WTC11 (cell line): ENCODE data around the gene NEDD8. TPM values are rescaled to one million over a fixed set of nuclear protein-coding genes. Genes with fewer than 3 reads are reported as not detected.

Source experiments
- ATAC-seq: fragments of 200-7000 bp; cut with Tn5 transposase; 2 replicates; pipeline ENCODE4 v1.10.0; 2021; ENCODE audit warnings: mild to moderate bottlenecking, moderate library complexity
- CTCF ChIA-PET: fragments of 300-600 bp; sonication (Branson Sonifier 250); formaldehyde crosslinking; loops from one replicate; lab custom pipeline; 2021; ENCODE audit warnings: antibody characterized with exemption; lab: Charles Lee
- POLR2A ChIA-PET: fragments of 350-600 bp; sonication (Branson Sonifier 250); formaldehyde crosslinking; loops from one replicate; lab custom pipeline; 2021; ENCODE audit warnings: antibody characterized with exemption; lab: Charles Lee
- DNase-seq: peaks from one replicate; pipeline ENCODE4 v3.0.0; 2021; ENCODE audit warnings: low spot score
- H3K27ac Mint-ChIP-seq: 2 replicates; pipeline ENCODE4 v1.8.0; 2021; ENCODE audit warnings: mixed read lengths
- H3K27me3 Mint-ChIP-seq: 2 replicates; pipeline ENCODE4 v1.8.0; 2021; ENCODE audit warnings: low read depth, mild to moderate bottlenecking, moderate library complexity, mixed read lengths
- H3K36me3 Mint-ChIP-seq: 2 replicates; pipeline ENCODE4 v1.8.0; 2021; ENCODE audit warnings: mixed read lengths
- H3K4me1 Mint-ChIP-seq: 2 replicates; pipeline ENCODE4 v1.8.0; 2022; ENCODE audit warnings: mixed read lengths
- H3K4me3 Mint-ChIP-seq: 2 replicates; pipeline ENCODE4 v1.8.0; 2021; ENCODE audit warnings: mild to moderate bottlenecking, moderate library complexity, mixed read lengths
- H3K9me3 Mint-ChIP-seq: 2 replicates; pipeline ENCODE4 v1.8.0; 2021; ENCODE audit warnings: mixed read lengths
- ATF1 ChIP-seq: sonication (generic); formaldehyde crosslinking; IDR thresholded peaks from 2 replicates; pipeline ENCODE4 v1.8.1; 2023; ENCODE audit warnings: mild to moderate bottlenecking, moderate library complexity, missing genetic modification reagents
- CBFB ChIP-seq: sonication (generic); formaldehyde crosslinking; IDR thresholded peaks from 2 replicates; pipeline ENCODE4 v1.8.1; 2022; ENCODE audit warnings: mild to moderate bottlenecking, low read depth, missing genetic modification reagents
- ESRRA ChIP-seq: sonication (generic); formaldehyde crosslinking; IDR thresholded peaks from 2 replicates; pipeline ENCODE4 v1.8.1; 2022; ENCODE audit warnings: mild to moderate bottlenecking, missing genetic modification reagents, borderline replicate concordance
- FOXK1 ChIP-seq: sonication (generic); formaldehyde crosslinking; IDR thresholded peaks from 2 replicates; pipeline ENCODE4 v1.8.0; 2022; ENCODE audit warnings: mild to moderate bottlenecking, moderate library complexity, missing genetic modification reagents
- FOXP1 ChIP-seq: sonication (generic); formaldehyde crosslinking; IDR thresholded peaks from 2 replicates; pipeline ENCODE4 v1.8.0; 2022; ENCODE audit warnings: missing genetic modification reagents, mild to moderate bottlenecking, moderate library complexity, borderline replicate concordance
- GABPB1 ChIP-seq: sonication (generic); formaldehyde crosslinking; IDR thresholded peaks from 2 replicates; pipeline ENCODE4 v1.8.1; 2023; ENCODE audit warnings: mild to moderate bottlenecking, missing genetic modification reagents
- IRF2 ChIP-seq: sonication (generic); formaldehyde crosslinking; IDR thresholded peaks from 2 replicates; pipeline ENCODE4 v1.8.0; 2022; ENCODE audit warnings: low read depth, missing genetic modification reagents, borderline replicate concordance
- JUN ChIP-seq: sonication (generic); formaldehyde crosslinking; IDR thresholded peaks from 2 replicates; pipeline ENCODE4 v1.8.0; 2023; ENCODE audit warnings: mild to moderate bottlenecking, missing genetic modification reagents
- MYBL2 ChIP-seq: sonication (generic); formaldehyde crosslinking; IDR thresholded peaks from 2 replicates; pipeline ENCODE4 v1.8.1; 2023; ENCODE audit warnings: mild to moderate bottlenecking, moderate library complexity, missing genetic modification reagents
- TCF7 ChIP-seq: sonication (generic); formaldehyde crosslinking; IDR thresholded peaks from 2 replicates; pipeline ENCODE4 v1.8.0; 2022; ENCODE audit warnings: mild to moderate bottlenecking, low read depth, missing genetic modification reagents, moderate library complexity
- ZBTB43 ChIP-seq: sonication (generic); formaldehyde crosslinking; IDR thresholded peaks from 2 replicates; pipeline ENCODE4 v1.8.1; 2023; ENCODE audit warnings: mild to moderate bottlenecking, missing genetic modification reagents
- ZNF121 ChIP-seq: sonication (generic); formaldehyde crosslinking; IDR thresholded peaks from 2 replicates; pipeline ENCODE4 v1.8.0; 2023; ENCODE audit warnings: missing genetic modification reagents
- ZNF416 ChIP-seq: fragments of 250-450 bp; sonication (Bioruptor Pico); IDR thresholded peaks from 2 replicates; pipeline ENCODE4 v1.9.0; 2021; ENCODE audit warnings: mild to moderate bottlenecking, inconsistent platforms
- total RNA-seq: library from RNA; stranded (reverse); gene quantifications from 3 replicates; pipeline ENCODE4 v1.2.3, GENCODE V29; 2021
- TF ChIP-seq, protein P1 (sequence below): sonication (generic); formaldehyde crosslinking; IDR thresholded peaks from 2 replicates; pipeline ENCODE4 v1.8.0; 2022; ENCODE audit warnings: mild to moderate bottlenecking, missing genetic modification reagents
- TF ChIP-seq, protein P2 (sequence below): sonication (generic); formaldehyde crosslinking; IDR thresholded peaks from 2 replicates; pipeline ENCODE4 v1.8.0; 2022; ENCODE audit warnings: mild to moderate bottlenecking, missing genetic modification reagents
- TF ChIP-seq, protein P3 (sequence below): sonication (generic); formaldehyde crosslinking; IDR thresholded peaks from 2 replicates; pipeline ENCODE4 v1.8.1; 2022; ENCODE audit warnings: mild to moderate bottlenecking, missing genetic modification reagents, moderate library complexity, borderline replicate concordance
- TF ChIP-seq, protein P4 (sequence below): sonication (generic); formaldehyde crosslinking; IDR thresholded peaks from 2 replicates; pipeline ENCODE4 v1.8.0; 2022; ENCODE audit warnings: missing genetic modification reagents
- TF ChIP-seq, protein P5 (sequence below): fragments of 250-450 bp; sonication (Bioruptor Pico); IDR thresholded peaks from 2 replicates; pipeline ENCODE4 v1.8.0; 2021; ENCODE audit warnings: mild to moderate bottlenecking
- TF ChIP-seq, protein P6 (sequence below): fragments of 250-450 bp; sonication (Bioruptor Pico); IDR thresholded peaks from 2 replicates; pipeline ENCODE4 v1.9.0; 2021; ENCODE audit warnings: moderate library complexity, mild to moderate bottlenecking, inconsistent platforms, borderline replicate concordance
- TF ChIP-seq, protein P7 (sequence below): sonication (generic); formaldehyde crosslinking; IDR thresholded peaks from 2 replicates; pipeline ENCODE4 v1.8.1; 2023; ENCODE audit warnings: mild to moderate bottlenecking, missing genetic modification reagents, borderline replicate concordance

NEDD8 gene
- total RNA-seq, 1 experiment from 2014 or later: 233 TPM

- TF ChIP-seq, protein P1, sequence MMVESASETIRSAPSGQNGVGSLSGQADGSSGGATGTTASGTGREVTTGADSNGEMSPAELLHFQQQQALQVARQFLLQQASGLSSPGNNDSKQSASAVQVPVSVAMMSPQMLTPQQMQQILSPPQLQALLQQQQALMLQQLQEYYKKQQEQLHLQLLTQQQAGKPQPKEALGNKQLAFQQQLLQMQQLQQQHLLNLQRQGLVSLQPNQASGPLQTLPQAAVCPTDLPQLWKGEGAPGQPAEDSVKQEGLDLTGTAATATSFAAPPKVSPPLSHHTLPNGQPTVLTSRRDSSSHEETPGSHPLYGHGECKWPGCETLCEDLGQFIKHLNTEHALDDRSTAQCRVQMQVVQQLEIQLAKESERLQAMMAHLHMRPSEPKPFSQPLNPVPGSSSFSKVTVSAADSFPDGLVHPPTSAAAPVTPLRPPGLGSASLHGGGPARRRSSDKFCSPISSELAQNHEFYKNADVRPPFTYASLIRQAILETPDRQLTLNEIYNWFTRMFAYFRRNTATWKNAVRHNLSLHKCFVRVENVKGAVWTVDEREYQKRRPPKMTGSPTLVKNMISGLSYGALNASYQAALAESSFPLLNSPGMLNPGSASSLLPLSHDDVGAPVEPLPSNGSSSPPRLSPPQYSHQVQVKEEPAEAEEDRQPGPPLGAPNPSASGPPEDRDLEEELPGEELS: no peak
- TF ChIP-seq FOXK1 (CRISPR knock-in tag) (no peak), ZNF121 (CRISPR knock-in tag) (no peak), CBFB (no peak), ZNF416 (CRISPR knock-in tag) (no peak), JUN (CRISPR knock-in tag) (no peak), MYBL2 (CRISPR knock-in tag) (no peak), ATF1 (CRISPR knock-in tag) (no peak), GABPB1 (CRISPR knock-in tag) (no peak)
- TF ChIP-seq, protein P2, sequence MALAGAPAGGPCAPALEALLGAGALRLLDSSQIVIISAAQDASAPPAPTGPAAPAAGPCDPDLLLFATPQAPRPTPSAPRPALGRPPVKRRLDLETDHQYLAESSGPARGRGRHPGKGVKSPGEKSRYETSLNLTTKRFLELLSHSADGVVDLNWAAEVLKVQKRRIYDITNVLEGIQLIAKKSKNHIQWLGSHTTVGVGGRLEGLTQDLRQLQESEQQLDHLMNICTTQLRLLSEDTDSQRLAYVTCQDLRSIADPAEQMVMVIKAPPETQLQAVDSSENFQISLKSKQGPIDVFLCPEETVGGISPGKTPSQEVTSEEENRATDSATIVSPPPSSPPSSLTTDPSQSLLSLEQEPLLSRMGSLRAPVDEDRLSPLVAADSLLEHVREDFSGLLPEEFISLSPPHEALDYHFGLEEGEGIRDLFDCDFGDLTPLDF (CRISPR knock-in tag): no peak
- TF ChIP-seq, protein P3, sequence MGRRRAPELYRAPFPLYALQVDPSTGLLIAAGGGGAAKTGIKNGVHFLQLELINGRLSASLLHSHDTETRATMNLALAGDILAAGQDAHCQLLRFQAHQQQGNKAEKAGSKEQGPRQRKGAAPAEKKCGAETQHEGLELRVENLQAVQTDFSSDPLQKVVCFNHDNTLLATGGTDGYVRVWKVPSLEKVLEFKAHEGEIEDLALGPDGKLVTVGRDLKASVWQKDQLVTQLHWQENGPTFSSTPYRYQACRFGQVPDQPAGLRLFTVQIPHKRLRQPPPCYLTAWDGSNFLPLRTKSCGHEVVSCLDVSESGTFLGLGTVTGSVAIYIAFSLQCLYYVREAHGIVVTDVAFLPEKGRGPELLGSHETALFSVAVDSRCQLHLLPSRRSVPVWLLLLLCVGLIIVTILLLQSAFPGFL (CRISPR knock-in tag): no peak
Measured at GRCh38 chr14:24237463-24237955, 5.3 kb upstream of the NEDD8 start (continued).

DNA sequence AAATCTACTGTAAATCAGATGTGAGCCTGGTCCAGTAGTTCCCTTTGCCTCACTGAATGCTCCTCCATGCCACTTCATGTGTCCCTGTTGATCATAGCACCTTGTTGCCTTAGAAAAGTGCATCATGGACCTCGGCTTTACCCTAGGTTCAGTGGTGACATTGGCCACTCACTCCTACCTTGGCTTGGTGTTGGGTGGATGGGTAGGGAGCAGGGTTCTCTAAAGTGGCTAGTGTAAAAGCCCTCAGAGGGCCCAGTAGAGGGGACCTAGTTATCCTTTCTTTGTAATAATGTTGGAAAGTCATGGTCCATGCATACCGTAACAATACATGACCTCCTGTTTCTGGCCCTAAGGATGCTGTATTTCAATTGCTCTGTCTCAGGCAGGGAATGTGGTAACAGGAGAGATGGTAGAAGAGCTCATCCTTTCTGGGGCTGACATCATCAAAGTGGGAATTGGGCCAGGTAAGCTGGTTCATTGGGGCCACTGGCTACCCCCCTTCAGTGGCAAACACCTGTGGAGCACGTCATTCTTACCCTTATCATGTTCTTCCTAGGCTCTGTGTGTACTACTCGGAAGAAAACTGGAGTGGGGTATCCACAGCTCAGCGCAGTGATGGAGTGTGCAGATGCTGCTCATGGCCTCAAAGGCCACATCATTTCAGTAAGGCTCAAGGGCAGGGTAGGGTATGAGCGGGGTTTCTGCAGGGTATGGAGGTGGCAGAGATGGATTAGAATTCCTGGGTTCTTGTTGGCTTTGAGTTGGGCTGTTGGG lies 4.7 kb upstream of the NEDD8 start:
- Mint-ChIP-seq H3K27me3 (no peaks in the 10 kb centered on the region), H3K4me1 (peaks cover 20% of the 10 kb centered on the region), H3K9me3 (no peaks in the 10 kb centered on the region), H3K36me3 (peaks cover 55% of the 10 kb centered on the region), H3K27ac (no peak overlapping the region), H3K4me3 (no peak overlapping the region)
- POLR2A ChIA-PET: no interaction called here
- no peak for ATAC-seq
- CTCF ChIA-PET: no interaction called here
- no peak for DNase-seq
- TF ChIP-seq, protein P4, sequence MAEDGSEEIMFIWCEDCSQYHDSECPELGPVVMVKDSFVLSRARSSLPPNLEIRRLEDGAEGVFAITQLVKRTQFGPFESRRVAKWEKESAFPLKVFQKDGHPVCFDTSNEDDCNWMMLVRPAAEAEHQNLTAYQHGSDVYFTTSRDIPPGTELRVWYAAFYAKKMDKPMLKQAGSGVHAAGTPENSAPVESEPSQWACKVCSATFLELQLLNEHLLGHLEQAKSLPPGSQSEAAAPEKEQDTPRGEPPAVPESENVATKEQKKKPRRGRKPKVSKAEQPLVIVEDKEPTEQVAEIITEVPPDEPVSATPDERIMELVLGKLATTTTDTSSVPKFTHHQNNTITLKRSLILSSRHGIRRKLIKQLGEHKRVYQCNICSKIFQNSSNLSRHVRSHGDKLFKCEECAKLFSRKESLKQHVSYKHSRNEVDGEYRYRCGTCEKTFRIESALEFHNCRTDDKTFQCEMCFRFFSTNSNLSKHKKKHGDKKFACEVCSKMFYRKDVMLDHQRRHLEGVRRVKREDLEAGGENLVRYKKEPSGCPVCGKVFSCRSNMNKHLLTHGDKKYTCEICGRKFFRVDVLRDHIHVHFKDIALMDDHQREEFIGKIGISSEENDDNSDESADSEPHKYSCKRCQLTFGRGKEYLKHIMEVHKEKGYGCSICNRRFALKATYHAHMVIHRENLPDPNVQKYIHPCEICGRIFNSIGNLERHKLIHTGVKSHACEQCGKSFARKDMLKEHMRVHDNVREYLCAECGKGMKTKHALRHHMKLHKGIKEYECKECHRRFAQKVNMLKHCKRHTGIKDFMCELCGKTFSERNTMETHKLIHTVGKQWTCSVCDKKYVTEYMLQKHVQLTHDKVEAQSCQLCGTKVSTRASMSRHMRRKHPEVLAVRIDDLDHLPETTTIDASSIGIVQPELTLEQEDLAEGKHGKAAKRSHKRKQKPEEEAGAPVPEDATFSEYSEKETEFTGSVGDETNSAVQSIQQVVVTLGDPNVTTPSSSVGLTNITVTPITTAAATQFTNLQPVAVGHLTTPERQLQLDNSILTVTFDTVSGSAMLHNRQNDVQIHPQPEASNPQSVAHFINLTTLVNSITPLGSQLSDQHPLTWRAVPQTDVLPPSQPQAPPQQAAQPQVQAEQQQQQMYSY (CRISPR knock-in tag): no peak
- TF ChIP-seq ZBTB43 (CRISPR knock-in tag): no peak
- no peak for TF ChIP-seq FOXP1
- TF ChIP-seq, protein P5, sequence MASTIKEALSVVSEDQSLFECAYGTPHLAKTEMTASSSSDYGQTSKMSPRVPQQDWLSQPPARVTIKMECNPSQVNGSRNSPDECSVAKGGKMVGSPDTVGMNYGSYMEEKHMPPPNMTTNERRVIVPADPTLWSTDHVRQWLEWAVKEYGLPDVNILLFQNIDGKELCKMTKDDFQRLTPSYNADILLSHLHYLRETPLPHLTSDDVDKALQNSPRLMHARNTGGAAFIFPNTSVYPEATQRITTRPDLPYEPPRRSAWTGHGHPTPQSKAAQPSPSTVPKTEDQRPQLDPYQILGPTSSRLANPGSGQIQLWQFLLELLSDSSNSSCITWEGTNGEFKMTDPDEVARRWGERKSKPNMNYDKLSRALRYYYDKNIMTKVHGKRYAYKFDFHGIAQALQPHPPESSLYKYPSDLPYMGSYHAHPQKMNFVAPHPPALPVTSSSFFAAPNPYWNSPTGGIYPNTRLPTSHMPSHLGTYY (CRISPR knock-in tag): no peak
- no peak for TF ChIP-seq IRF2 (CRISPR knock-in tag)
- TF ChIP-seq ESRRA (CRISPR knock-in tag): no peak
- TF ChIP-seq, protein P6, sequence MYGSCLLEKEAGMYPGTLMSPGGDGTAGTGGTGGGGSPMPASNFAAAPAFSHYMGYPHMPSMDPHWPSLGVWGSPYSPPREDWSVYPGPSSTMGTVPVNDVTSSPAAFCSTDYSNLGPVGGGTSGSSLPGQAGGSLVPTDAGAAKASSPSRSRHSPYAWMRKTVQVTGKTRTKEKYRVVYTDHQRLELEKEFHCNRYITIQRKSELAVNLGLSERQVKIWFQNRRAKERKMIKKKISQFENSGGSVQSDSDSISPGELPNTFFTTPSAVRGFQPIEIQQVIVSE (CRISPR knock-in tag): no peak
- TF ChIP-seq TCF7 (CRISPR knock-in tag): no peak
- TF ChIP-seq, protein P7, sequence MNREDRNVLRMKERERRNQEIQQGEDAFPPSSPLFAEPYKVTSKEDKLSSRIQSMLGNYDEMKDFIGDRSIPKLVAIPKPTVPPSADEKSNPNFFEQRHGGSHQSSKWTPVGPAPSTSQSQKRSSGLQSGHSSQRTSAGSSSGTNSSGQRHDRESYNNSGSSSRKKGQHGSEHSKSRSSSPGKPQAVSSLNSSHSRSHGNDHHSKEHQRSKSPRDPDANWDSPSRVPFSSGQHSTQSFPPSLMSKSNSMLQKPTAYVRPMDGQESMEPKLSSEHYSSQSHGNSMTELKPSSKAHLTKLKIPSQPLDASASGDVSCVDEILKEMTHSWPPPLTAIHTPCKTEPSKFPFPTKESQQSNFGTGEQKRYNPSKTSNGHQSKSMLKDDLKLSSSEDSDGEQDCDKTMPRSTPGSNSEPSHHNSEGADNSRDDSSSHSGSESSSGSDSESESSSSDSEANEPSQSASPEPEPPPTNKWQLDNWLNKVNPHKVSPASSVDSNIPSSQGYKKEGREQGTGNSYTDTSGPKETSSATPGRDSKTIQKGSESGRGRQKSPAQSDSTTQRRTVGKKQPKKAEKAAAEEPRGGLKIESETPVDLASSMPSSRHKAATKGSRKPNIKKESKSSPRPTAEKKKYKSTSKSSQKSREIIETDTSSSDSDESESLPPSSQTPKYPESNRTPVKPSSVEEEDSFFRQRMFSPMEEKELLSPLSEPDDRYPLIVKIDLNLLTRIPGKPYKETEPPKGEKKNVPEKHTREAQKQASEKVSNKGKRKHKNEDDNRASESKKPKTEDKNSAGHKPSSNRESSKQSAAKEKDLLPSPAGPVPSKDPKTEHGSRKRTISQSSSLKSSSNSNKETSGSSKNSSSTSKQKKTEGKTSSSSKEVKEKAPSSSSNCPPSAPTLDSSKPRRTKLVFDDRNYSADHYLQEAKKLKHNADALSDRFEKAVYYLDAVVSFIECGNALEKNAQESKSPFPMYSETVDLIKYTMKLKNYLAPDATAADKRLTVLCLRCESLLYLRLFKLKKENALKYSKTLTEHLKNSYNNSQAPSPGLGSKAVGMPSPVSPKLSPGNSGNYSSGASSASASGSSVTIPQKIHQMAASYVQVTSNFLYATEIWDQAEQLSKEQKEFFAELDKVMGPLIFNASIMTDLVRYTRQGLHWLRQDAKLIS: no peak
